C4-2B (cell line): ENCODE results near the gene ATP6V0A1.
"Not testable (repeated sequence)": the region's sequence is repeated elsewhere in the genome, so short reads cannot be mapped to it uniquely, and the experiment has no call there.

ENCODE experiments used
- H3K27ac ChIP-seq: fragments of 450-650 bp; 2 replicates; pipeline ENCODE4 v1.5.1; 2017
- ZFX ChIP-seq: fragments of 450-650 bp; IDR thresholded peaks from 2 replicates; pipeline ENCODE4 v1.6.1; 2017
- TF ChIP-seq, protein P1 (sequence below): fragments of 450-650 bp; conservative IDR thresholded peaks from 2 replicates; pipeline ENCODE4 v1.5.1; 2017; ENCODE audit warnings: mild to moderate bottlenecking

The ATP6V0A1 gene

GRCh38 chr17:42414704-42415409, 43.8 kb upstream of the ATP6V0A1 start:
- TF ChIP-seq ZFX, result no peak
- TF ChIP-seq, protein P1, sequence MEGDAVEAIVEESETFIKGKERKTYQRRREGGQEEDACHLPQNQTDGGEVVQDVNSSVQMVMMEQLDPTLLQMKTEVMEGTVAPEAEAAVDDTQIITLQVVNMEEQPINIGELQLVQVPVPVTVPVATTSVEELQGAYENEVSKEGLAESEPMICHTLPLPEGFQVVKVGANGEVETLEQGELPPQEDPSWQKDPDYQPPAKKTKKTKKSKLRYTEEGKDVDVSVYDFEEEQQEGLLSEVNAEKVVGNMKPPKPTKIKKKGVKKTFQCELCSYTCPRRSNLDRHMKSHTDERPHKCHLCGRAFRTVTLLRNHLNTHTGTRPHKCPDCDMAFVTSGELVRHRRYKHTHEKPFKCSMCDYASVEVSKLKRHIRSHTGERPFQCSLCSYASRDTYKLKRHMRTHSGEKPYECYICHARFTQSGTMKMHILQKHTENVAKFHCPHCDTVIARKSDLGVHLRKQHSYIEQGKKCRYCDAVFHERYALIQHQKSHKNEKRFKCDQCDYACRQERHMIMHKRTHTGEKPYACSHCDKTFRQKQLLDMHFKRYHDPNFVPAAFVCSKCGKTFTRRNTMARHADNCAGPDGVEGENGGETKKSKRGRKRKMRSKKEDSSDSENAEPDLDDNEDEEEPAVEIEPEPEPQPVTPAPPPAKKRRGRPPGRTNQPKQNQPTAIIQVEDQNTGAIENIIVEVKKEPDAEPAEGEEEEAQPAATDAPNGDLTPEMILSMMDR, result no peak
- no peak overlapping the region for H3K27ac ChIP-seq

- H3K27ac ChIP-seq, result not testable (repeated sequence)
These were observed 40.7 kb upstream of the ATP6V0A1 start for GRCh38 chr17:42417981-42418380.

DNA sequence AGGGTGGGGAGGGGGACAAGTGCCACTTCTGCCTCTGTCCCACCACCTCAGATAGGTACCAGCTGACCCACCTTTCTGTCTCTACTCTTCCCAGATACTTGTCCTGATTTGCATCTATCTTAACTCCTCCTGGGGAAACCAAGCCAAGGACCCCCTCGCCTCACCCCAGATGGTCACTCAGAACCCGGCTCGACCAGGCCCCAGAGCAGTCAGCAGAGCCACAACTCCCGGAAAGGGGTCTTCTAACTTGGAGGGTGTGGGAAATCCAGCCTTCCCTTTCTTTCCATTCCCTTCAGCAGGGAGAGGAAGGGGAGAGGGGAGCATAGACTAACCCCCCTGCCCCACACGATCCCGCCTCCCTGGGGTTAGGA, 37.6 kb upstream of the ATP6V0A1 start:
- no peak overlapping the region for H3K27ac ChIP-seq
- TF ChIP-seq, protein P1, result no peak
- no peak for TF ChIP-seq ZFX

GRCh38 chr17:42421507-42422338, 37.0 kb upstream of the ATP6V0A1 start:
- TF ChIP-seq, protein P1, result no peak
- no peak for TF ChIP-seq ZFX
- no peak overlapping the region for H3K27ac ChIP-seq

DNA sequence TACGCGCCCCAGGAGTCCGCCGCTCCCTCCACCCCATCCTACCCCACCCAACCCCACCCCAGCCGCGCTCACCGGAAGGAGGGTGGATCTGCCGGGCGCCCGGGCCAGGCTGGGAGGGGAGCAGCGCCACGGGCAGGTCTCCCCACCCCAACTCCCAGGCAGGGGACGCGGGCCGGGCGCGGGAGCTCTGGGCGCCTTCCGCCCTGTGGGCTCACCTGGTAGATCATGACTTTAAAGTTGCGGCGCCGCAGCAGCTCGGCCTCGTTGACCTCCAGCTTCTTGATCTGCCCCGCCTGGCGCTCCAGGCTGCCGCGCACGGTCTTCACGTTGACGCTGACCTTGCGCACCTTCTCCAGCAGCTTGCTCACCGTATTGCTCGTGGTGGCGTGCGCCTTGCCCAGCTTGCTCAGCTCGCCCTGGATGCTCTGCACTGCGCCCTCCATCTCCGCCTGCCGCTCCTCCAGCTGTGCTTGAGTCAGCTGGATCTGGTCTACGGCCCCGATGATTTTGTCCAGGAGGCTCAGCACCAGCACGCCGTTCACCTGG, 36.2 kb upstream of the ATP6V0A1 start:
- peak overlapping the region; percentile 15; the same call in 1 of the 2 replicates for H3K27ac ChIP-seq

DNA sequence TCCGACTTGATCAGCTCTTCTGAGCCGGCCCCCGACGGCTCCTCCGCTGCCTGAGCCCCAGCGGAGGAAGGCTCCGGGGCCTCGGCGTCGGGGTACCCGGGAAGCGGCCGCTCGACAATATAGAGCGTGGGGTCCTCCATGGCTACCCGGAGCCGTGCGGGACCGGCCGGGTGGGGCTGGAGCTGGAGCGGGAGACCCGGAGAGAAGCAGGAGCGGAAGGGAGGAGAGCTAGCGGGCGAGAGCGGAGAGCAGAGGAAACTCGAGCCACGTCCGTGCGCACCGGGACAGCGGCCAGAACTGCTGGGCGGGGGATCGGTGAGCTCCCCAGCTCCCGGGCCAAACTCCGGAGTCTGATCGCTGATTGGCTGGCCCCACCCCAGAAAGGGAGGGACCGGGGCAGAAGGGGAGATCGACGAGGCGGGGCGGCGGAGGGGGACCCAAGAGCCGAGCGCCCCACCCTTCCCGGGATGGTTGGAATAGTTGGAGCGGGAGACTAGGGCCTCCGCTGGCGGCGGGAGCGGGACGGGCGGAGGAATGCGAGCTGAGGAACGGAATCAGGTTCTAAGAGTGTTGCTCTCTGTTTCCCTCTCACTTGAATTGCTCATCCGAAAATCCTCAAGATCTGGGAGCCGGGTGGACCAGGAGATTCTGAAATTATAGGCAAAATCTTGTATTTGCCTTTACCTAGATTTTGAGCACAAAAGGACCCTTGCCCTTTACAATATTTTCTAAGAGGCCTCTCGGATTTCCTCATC, 35.5 kb upstream of the ATP6V0A1 start, which contains the start of gene CAVIN1:
TSS of gene CAVIN1 (minus strand) at position 299 of the 755 bp plus-strand sequence. CDS start at position 140, 159 bp downstream.
- peak within 1 kb of the TSS; percentile 15; the same call in 1 of the 2 replicates for H3K27ac ChIP-seq
- TF ChIP-seq ZFX, result no peak
- TF ChIP-seq, protein P1, result no peak

More for the DNA sequence above, 36.2 kb upstream of the ATP6V0A1 start:
- TF ChIP-seq, protein P1, result no peak
- no peak for TF ChIP-seq ZFX

GRCh38 chr17:42423766-42424165, 34.9 kb upstream of the ATP6V0A1 start:
- TF ChIP-seq ZFX, result no peak
- TF ChIP-seq, protein P1, result no peak
- H3K27ac ChIP-seq, result no peak overlapping the region
